Stimulated activated naive CD8-positive, alpha-beta T cell treated with anti-CD3 and anti-CD28 coated beads, Interleukin-15, amount 100 ng/mL, for 72 hours (primary cell): ENCODE measurements around the gene ABHD3.
"Not testable (repeated sequence)": the region's sequence is repeated elsewhere in the genome, so short reads cannot be mapped to it uniquely, and the experiment has no call there.

Source experiments
- ATAC-seq: fragments of 150-1000 bp; cut with Tn5 transposase; 2 replicates; pipeline ENCODE4 v1.10.0; 2021; ENCODE audit warnings: mild to moderate bottlenecking, moderate library complexity
- DNase-seq, 2 donors: peaks; one replicate each; pipeline ENCODE4 v3.0.0; 2021 to 2022
- H3K27ac Mint-ChIP-seq, 2 donors: one replicate each; pipeline ENCODE4 v1.8.0; 2022; ENCODE audit warnings: mild to moderate bottlenecking in 2 of 2, mixed read lengths in 2 of 2, moderate library complexity in 2 of 2
- H3K27me3 Mint-ChIP-seq: one replicate; pipeline ENCODE4 v1.8.0; 2022; ENCODE audit warnings: mixed read lengths
- H3K4me1 Mint-ChIP-seq: one replicate; pipeline ENCODE4 v1.8.0; 2022; ENCODE audit warnings: mild to moderate bottlenecking, mixed read lengths
- H3K4me3 Mint-ChIP-seq, 2 donors: one replicate each; pipeline ENCODE4 v1.8.0; 2022; ENCODE audit warnings: mild to moderate bottlenecking in 2 of 2, mixed read lengths in 2 of 2, moderate library complexity in 1 of 2
- H3K9me3 Mint-ChIP-seq, 2 donors: one replicate each; pipeline ENCODE4 v1.8.0; 2022; ENCODE audit warnings: mixed read lengths in 2 of 2

Gene ABHD3

GRCh38 chr18:21704603-21705364 lies at the start of gene ABHD3:
Gene ABHD3, minus strand, starts transcription at chr18:21704774. Its CDS starts 109 bp downstream, at chr18:21704665.
- Mint-ChIP-seq H3K4me1 (peaks cover 33% of the 10 kb centered on the region), H3K27ac (peak within 1 kb of the TSS; percentile 96 to 98), H3K27me3 (no peaks in the 10 kb centered on the region), H3K9me3 (no peaks in the 10 kb centered on the region), H3K4me3 (peak within 1 kb of the TSS; percentile 95 to 99)
- peak; percentile 96 for ATAC-seq
- peak; percentile 89 to 93 for DNase-seq

- no peak overlapping the region for H3K27ac Mint-ChIP-seq
- H3K4me1 Mint-ChIP-seq = peaks cover 53% of the 10 kb centered on the region
- no peak for ATAC-seq
Measured at GRCh38 chr18:21747764-21748693, 43.5 kb upstream of the ABHD3 start.

GRCh38 chr18:21747268-21747667 lies 42.7 kb upstream of the ABHD3 start:
- peaks cover 59% of the 10 kb centered on the region for H3K4me1 Mint-ChIP-seq
- no peak overlapping the region for H3K4me3 Mint-ChIP-seq
- no peak overlapping the region for H3K27ac Mint-ChIP-seq
- H3K9me3 Mint-ChIP-seq = no peaks in the 10 kb centered on the region
- ATAC-seq (no peak), DNase-seq (no peak)
- no peaks in the 10 kb centered on the region for H3K27me3 Mint-ChIP-seq

More at GRCh38 chr18:21747764-21748693, 43.5 kb upstream of the ABHD3 start:
- H3K9me3 Mint-ChIP-seq = no peaks in the 10 kb centered on the region
- H3K27me3 Mint-ChIP-seq = no peaks in the 10 kb centered on the region
- H3K4me3 Mint-ChIP-seq = peak overlapping the region; percentile 55 to 61
- no peak for DNase-seq

GRCh38 chr18:21745231-21745630 lies 40.7 kb upstream of the ABHD3 start:
- no peaks in the 10 kb centered on the region for H3K9me3 Mint-ChIP-seq
- H3K4me1 Mint-ChIP-seq = peaks cover 66% of the 10 kb centered on the region
- H3K27me3 Mint-ChIP-seq = no peaks in the 10 kb centered on the region
- DNase-seq (no peak), ATAC-seq (no peak)
- no peak overlapping the region for H3K4me3 Mint-ChIP-seq
- H3K27ac Mint-ChIP-seq = no peak overlapping the region

- peaks cover 68% of the 10 kb centered on the region for H3K4me1 Mint-ChIP-seq
- DNase-seq = no peak
- peaks cover 4% of the 10 kb centered on the region for H3K27me3 Mint-ChIP-seq
- H3K9me3 Mint-ChIP-seq = no peaks in the 10 kb centered on the region
- no peak for ATAC-seq
- H3K4me3 Mint-ChIP-seq = peak overlapping the region; percentile 55 to 71
- peak overlapping the region in 1 of 2 donors; percentile 76 for H3K27ac Mint-ChIP-seq
Measured at GRCh38 chr18:21743166-21743832, 38.7 kb upstream of the ABHD3 start.

GRCh38 chr18:21742315-21742687 lies 37.7 kb upstream of the ABHD3 start:
- ATAC-seq (no peak), DNase-seq (no peak)
- H3K27ac Mint-ChIP-seq = peak overlapping the region; percentile 85 to 91
- peak overlapping the region; percentile 85 to 89 for H3K4me3 Mint-ChIP-seq
- H3K9me3 Mint-ChIP-seq = peaks cover 0 to 3% of the 10 kb centered on the region in 2 donors
- H3K27me3 Mint-ChIP-seq = peaks cover 8% of the 10 kb centered on the region
- peaks cover 58% of the 10 kb centered on the region for H3K4me1 Mint-ChIP-seq

- H3K27me3 Mint-ChIP-seq = peaks cover 8% of the 10 kb centered on the region
- H3K4me1 Mint-ChIP-seq = peaks cover 52% of the 10 kb centered on the region
- H3K9me3 Mint-ChIP-seq = peaks cover 2 to 6% of the 10 kb centered on the region in 2 donors
- ATAC-seq (peak; percentile 16), DNase-seq (peak in 1 of 2 donors; percentile 26)
- H3K27ac Mint-ChIP-seq = peak overlapping the region; percentile 85 to 91
- peak overlapping the region; percentile 85 to 89 for H3K4me3 Mint-ChIP-seq
Measured at GRCh38 chr18:21741562-21742314, 37.2 kb upstream of the ABHD3 start.

- DNase-seq (no peak), ATAC-seq (no peak)
- peaks cover 47% of the 10 kb centered on the region for H3K4me1 Mint-ChIP-seq
- H3K4me3 Mint-ChIP-seq = peak overlapping the region; percentile 85 to 89
- H3K27me3 Mint-ChIP-seq = peaks cover 8% of the 10 kb centered on the region
- H3K27ac Mint-ChIP-seq = no peak overlapping the region
- H3K9me3 Mint-ChIP-seq = peaks cover 7 to 11% of the 10 kb centered on the region in 2 donors
Measured at GRCh38 chr18:21741312-21741561, 36.7 kb upstream of the ABHD3 start.

GRCh38 chr18:21740538-21741311 lies 36.2 kb upstream of the ABHD3 start, which contains the start of gene MIB1:
Gene MIB1, plus strand, starts transcription at chr18:21740792. Its CDS starts 792 bp downstream, at chr18:21741584.
- peaks cover 42% of the 10 kb centered on the region for H3K4me1 Mint-ChIP-seq
- peak within 1 kb of the TSS; percentile 98 for H3K27ac Mint-ChIP-seq
- H3K9me3 Mint-ChIP-seq = peaks cover 7 to 12% of the 10 kb centered on the region in 2 donors
- DNase-seq (peak; percentile 97 to 98), ATAC-seq (peak; percentile 97)
- peak within 1 kb of the TSS; percentile 93 to 99 for H3K4me3 Mint-ChIP-seq
- H3K27me3 Mint-ChIP-seq = peaks cover 8% of the 10 kb centered on the region

- Mint-ChIP-seq H3K27me3 (peaks cover 8% of the 10 kb centered on the region), H3K27ac (peak overlapping the region in 1 of 2 donors; percentile 98), H3K9me3 (peaks cover 7 to 12% of the 10 kb centered on the region in 2 donors), H3K4me3 (peak overlapping the region; percentile 93 to 99), H3K4me1 (peaks cover 33% of the 10 kb centered on the region)
- ATAC-seq (peak; percentile 12), DNase-seq (no peak)
Measured at GRCh38 chr18:21739604-21740537, 35.3 kb upstream of the ABHD3 start.

- H3K9me3 Mint-ChIP-seq = peaks cover 7 to 12% of the 10 kb centered on the region in 2 donors
- H3K27ac Mint-ChIP-seq, H3K4me1 Mint-ChIP-seq, DNase-seq, H3K4me3 Mint-ChIP-seq, H3K27me3 Mint-ChIP-seq, ATAC-seq: not testable (repeated sequence)
Measured at GRCh38 chr18:21736926-21737325, 32.4 kb upstream of the ABHD3 start.

- Mint-ChIP-seq H3K27me3 (peaks cover 8% of the 10 kb centered on the region), H3K4me1 (peaks cover 9% of the 10 kb centered on the region), H3K9me3 (peaks cover 7 to 12% of the 10 kb centered on the region in 2 donors), H3K27ac (no peak overlapping the region), H3K4me3 (no peak overlapping the region)
- ATAC-seq (no peak), DNase-seq (no peak)
Measured at GRCh38 chr18:21735452-21736015, 31.0 kb upstream of the ABHD3 start.

GRCh38 chr18:21733011-21733410 lies 28.4 kb upstream of the ABHD3 start:
- DNase-seq (no peak), ATAC-seq (no peak)
- no peak overlapping the region for H3K4me3 Mint-ChIP-seq
- H3K27me3 Mint-ChIP-seq = peaks cover under 1% of the 10 kb centered on the region
- peaks cover 7 to 12% of the 10 kb centered on the region in 2 donors for H3K9me3 Mint-ChIP-seq
- H3K4me1 Mint-ChIP-seq = no peaks in the 10 kb centered on the region
- H3K27ac Mint-ChIP-seq = no peak overlapping the region
